Measurements from ENCODE around the gene GGA1.

The GGA1 gene

GRCh38 chr22:37659897-37660708, 51.5 kb downstream of the GGA1 start:
- TF ChIP-seq CTCF (IDR thresholded peaks at IDR 0.05; ENCODE audit: control extremely low read depth, extremely low read depth, low read depth, missing control alignments), result no peak
- POLR2A ChIA-PET, result interaction anchor here (5.5 kb wide), 1 partner anchor 16 kb away, joined by 39 read pairs; the partner anchor contains the start of gene LGALS1
- CTCF ChIA-PET, result interaction anchor here (1.2 to 21.9 kb wide), 10 partner anchors 10 to 204 kb away, joined by 3 to 315 read pairs (median 9); partner anchors contain the start of genes GGA1, LGALS1 and NOL12
- DNase-seq (ENCODE audit: extremely low spot score), result no peak

- ChIA-PET CTCF (interaction anchor here (1.2 to 21.9 kb wide), 8 partner anchors 10 to 203 kb away, joined by 3 to 315 read pairs (median 18); partner anchors contain the start of genes LGALS1 and NOL12), POLR2A (interaction anchor here (5.5 kb wide), 1 partner anchor 15 kb away, joined by 39 read pairs; the partner anchor contains the start of gene LGALS1)
- TF ChIP-seq CTCF (IDR thresholded peaks at IDR 0.05; ENCODE audit: control extremely low read depth, extremely low read depth, low read depth, missing control alignments), result no peak
- DNase-seq (ENCODE audit: extremely low spot score), result no peak
Observed at GRCh38 chr22:37660709-37661045, 52.0 kb downstream of the GGA1 start.

- CTCF ChIA-PET, result interaction anchor here (0.8 to 21.9 kb wide), 13 partner anchors 9 to 202 kb away, joined by 3 to 315 read pairs (median 4); partner anchors contain the start of genes LGALS1 and NOL12
- POLR2A ChIA-PET, result interaction anchor here (0.6 to 5.5 kb wide), 3 partner anchors 8 to 15 kb away, joined by 3 to 39 read pairs (median 4); partner anchors contain the start of gene LGALS1
- TF ChIP-seq CTCF (IDR thresholded peaks at IDR 0.05; ENCODE audit: control extremely low read depth, extremely low read depth, low read depth, missing control alignments), result peak; percentile 77
- DNase-seq (ENCODE audit: extremely low spot score), result no peak
Observed at GRCh38 chr22:37661160-37661924, 52.7 kb downstream of the GGA1 start.

GRCh38 chr22:37662039-37662438, 53.4 kb downstream of the GGA1 start:
- TF ChIP-seq CTCF (IDR thresholded peaks at IDR 0.05; ENCODE audit: control extremely low read depth, extremely low read depth, low read depth, missing control alignments), result no peak
- ChIA-PET CTCF (interaction anchor here (0.9 to 21.9 kb wide), 10 partner anchors 10 to 202 kb away, joined by 3 to 315 read pairs (median 9); partner anchors contain the start of genes LGALS1 and NOL12), POLR2A (interaction anchor here (0.9 to 5.5 kb wide), 2 partner anchors 9 to 14 kb away, joined by 3 to 39 read pairs; partner anchors contain the start of gene LGALS1)
- no peak for DNase-seq (ENCODE audit: extremely low spot score)

- CTCF ChIA-PET, result interaction anchor here (1.5 to 21.9 kb wide), 5 partner anchors 8 to 57 kb away, joined by 5 to 315 read pairs (median 78); partner anchors contain the start of genes LGALS1 and NOL12
- DNase-seq (ENCODE audit: extremely low spot score), result no peak
- TF ChIP-seq CTCF (IDR thresholded peaks at IDR 0.05; ENCODE audit: control extremely low read depth, extremely low read depth, low read depth, missing control alignments), result no peak
- POLR2A ChIA-PET, result interaction anchor here (0.6 kb wide), 2 partner anchors 20 to 541 kb away, joined by 3 to 5 read pairs; no protein-coding TSS in a partner anchor
Observed at GRCh38 chr22:37663521-37664140, 55.0 kb downstream of the GGA1 start.
